ENCODE results near the gene ADAMTS7.
"Not testable (repeated sequence)": the region's sequence is repeated elsewhere in the genome, so short reads cannot be mapped to it uniquely, and the experiment has no call there.

ADAMTS7 gene

GRCh38 chr15:78777290-78777952 lies 33.8 kb downstream of the ADAMTS7 start:
- not testable (repeated sequence) for H3K4me3 ChIP-seq (ENCODE audit: low read depth, low read length); H3K27me3 ChIP-seq (ENCODE audit: control insufficient read depth, insufficient read depth, low read length); H3K4me1 ChIP-seq (ENCODE audit: control insufficient read depth, insufficient read depth, low read length); H3K9ac ChIP-seq (ENCODE audit: low read depth, low read length); H3K36me3 ChIP-seq (ENCODE audit: control insufficient read depth, insufficient read depth, low read length); H3K9me3 ChIP-seq (ENCODE audit: control insufficient read depth, insufficient read depth, low read length)

- not testable (repeated sequence) for H3K36me3 ChIP-seq (ENCODE audit: control insufficient read depth, insufficient read depth, low read length); H3K9me3 ChIP-seq (ENCODE audit: control insufficient read depth, insufficient read depth, low read length); H3K4me3 ChIP-seq (ENCODE audit: low read depth, low read length); H3K27me3 ChIP-seq (ENCODE audit: control insufficient read depth, insufficient read depth, low read length); H3K9ac ChIP-seq (ENCODE audit: low read depth, low read length); H3K4me1 ChIP-seq (ENCODE audit: control insufficient read depth, insufficient read depth, low read length)
Measured at GRCh38 chr15:78776046-78776925, 35.0 kb downstream of the ADAMTS7 start.

GRCh38 chr15:78775472-78775871 lies 35.8 kb downstream of the ADAMTS7 start:
- Histone ChIP-seq H3K36me3 (ENCODE audit: control insufficient read depth, insufficient read depth, low read length) (no peaks in the 10 kb centered on the region), H3K4me3 (ENCODE audit: low read depth, low read length) (no peak overlapping the region)

GRCh38 chr15:78774451-78774990 lies 36.7 kb downstream of the ADAMTS7 start:
- H3K4me1 ChIP-seq (ENCODE audit: control insufficient read depth, insufficient read depth, low read length); H3K36me3 ChIP-seq (ENCODE audit: control insufficient read depth, insufficient read depth, low read length); H3K27me3 ChIP-seq (ENCODE audit: control insufficient read depth, insufficient read depth, low read length); H3K9me3 ChIP-seq (ENCODE audit: control insufficient read depth, insufficient read depth, low read length); H3K9ac ChIP-seq (ENCODE audit: low read depth, low read length); H3K4me3 ChIP-seq (ENCODE audit: low read depth, low read length): not testable (repeated sequence)

More at GRCh38 chr15:78775472-78775871, 35.8 kb downstream of the ADAMTS7 start:
- H3K9ac ChIP-seq (ENCODE audit: low read depth, low read length): no peak overlapping the region
- no peaks in the 10 kb centered on the region for H3K9me3 ChIP-seq (ENCODE audit: control insufficient read depth, insufficient read depth, low read length)
- no peaks in the 10 kb centered on the region for H3K27me3 ChIP-seq (ENCODE audit: control insufficient read depth, insufficient read depth, low read length)
- H3K4me1 ChIP-seq (ENCODE audit: control insufficient read depth, insufficient read depth, low read length): no peaks in the 10 kb centered on the region

- not testable (repeated sequence) for H3K27me3 ChIP-seq (ENCODE audit: control insufficient read depth, insufficient read depth, low read length); H3K4me1 ChIP-seq (ENCODE audit: control insufficient read depth, insufficient read depth, low read length); H3K9me3 ChIP-seq (ENCODE audit: control insufficient read depth, insufficient read depth, low read length); H3K36me3 ChIP-seq (ENCODE audit: control insufficient read depth, insufficient read depth, low read length); H3K4me3 ChIP-seq (ENCODE audit: low read depth, low read length); H3K9ac ChIP-seq (ENCODE audit: low read depth, low read length)
Measured at GRCh38 chr15:78773765-78774450, 37.4 kb downstream of the ADAMTS7 start.

- H3K36me3 ChIP-seq (ENCODE audit: control insufficient read depth, insufficient read depth, low read length): no peaks in the 10 kb centered on the region
- H3K9me3 ChIP-seq (ENCODE audit: control insufficient read depth, insufficient read depth, low read length): no peaks in the 10 kb centered on the region
- H3K27me3 ChIP-seq (ENCODE audit: control insufficient read depth, insufficient read depth, low read length): no peaks in the 10 kb centered on the region
- peaks cover 4% of the 10 kb centered on the region for H3K4me1 ChIP-seq (ENCODE audit: control insufficient read depth, insufficient read depth, low read length)
- no peak overlapping the region for H3K9ac ChIP-seq (ENCODE audit: low read depth, low read length)
- H3K4me3 ChIP-seq (ENCODE audit: low read depth, low read length): no peak overlapping the region
Measured at GRCh38 chr15:78772738-78773137, 38.5 kb downstream of the ADAMTS7 start.

- H3K9me3 ChIP-seq (ENCODE audit: control insufficient read depth, insufficient read depth, low read length); H3K9ac ChIP-seq (ENCODE audit: low read depth, low read length); H3K27me3 ChIP-seq (ENCODE audit: control insufficient read depth, insufficient read depth, low read length); H3K36me3 ChIP-seq (ENCODE audit: control insufficient read depth, insufficient read depth, low read length); H3K4me3 ChIP-seq (ENCODE audit: low read depth, low read length); H3K4me1 ChIP-seq (ENCODE audit: control insufficient read depth, insufficient read depth, low read length): not testable (repeated sequence)
Measured at GRCh38 chr15:78771436-78772000, 39.7 kb downstream of the ADAMTS7 start.

- H3K9me3 ChIP-seq (ENCODE audit: control insufficient read depth, insufficient read depth, low read length); H3K36me3 ChIP-seq (ENCODE audit: control insufficient read depth, insufficient read depth, low read length); H3K4me1 ChIP-seq (ENCODE audit: control insufficient read depth, insufficient read depth, low read length); H3K27me3 ChIP-seq (ENCODE audit: control insufficient read depth, insufficient read depth, low read length); H3K4me3 ChIP-seq (ENCODE audit: low read depth, low read length); H3K9ac ChIP-seq (ENCODE audit: low read depth, low read length): not testable (repeated sequence)
Measured at GRCh38 chr15:78771020-78771419, 40.2 kb downstream of the ADAMTS7 start.

- H3K36me3 ChIP-seq (ENCODE audit: control insufficient read depth, insufficient read depth, low read length); H3K4me1 ChIP-seq (ENCODE audit: control insufficient read depth, insufficient read depth, low read length); H3K27me3 ChIP-seq (ENCODE audit: control insufficient read depth, insufficient read depth, low read length); H3K4me3 ChIP-seq (ENCODE audit: low read depth, low read length); H3K9me3 ChIP-seq (ENCODE audit: control insufficient read depth, insufficient read depth, low read length); H3K9ac ChIP-seq (ENCODE audit: low read depth, low read length): not testable (repeated sequence)
Measured at GRCh38 chr15:78769473-78770225, 41.6 kb downstream of the ADAMTS7 start.

- Histone ChIP-seq H3K9ac (ENCODE audit: low read depth, low read length) (peak overlapping the region; percentile 41), H3K36me3 (ENCODE audit: control insufficient read depth, insufficient read depth, low read length) (no peaks in the 10 kb centered on the region), H3K9me3 (ENCODE audit: control insufficient read depth, insufficient read depth, low read length) (no peaks in the 10 kb centered on the region), H3K27me3 (ENCODE audit: control insufficient read depth, insufficient read depth, low read length) (no peaks in the 10 kb centered on the region), H3K4me3 (ENCODE audit: low read depth, low read length) (no peak overlapping the region), H3K4me1 (ENCODE audit: control insufficient read depth, insufficient read depth, low read length) (peaks cover 4% of the 10 kb centered on the region)
Measured at GRCh38 chr15:78768531-78769408, 42.5 kb downstream of the ADAMTS7 start.

Data from iPS-15b (cell line).